PC-3 (cell line): Measurements from ENCODE around the gene PIEZO2. TPM values are rescaled to one million over a fixed set of nuclear protein-coding genes. Genes with fewer than 3 reads are reported as not detected.

Source experiments
- ATAC-seq: fragments of 200-7000 bp; cut with Tn5 transposase; 2 replicates; pipeline ENCODE4 v1.9.1; 2020; ENCODE audit warnings: mild to moderate bottlenecking, moderate library complexity
- BruUV-seq: library from RNA; stranded (reverse); fragments of 400-500 nt; replicated peaks from 2 replicates; lab custom pipeline; 2021; lab: Mats Ljungman, UMichigan
- CTCF ChIA-PET: fragments of 300-600 bp; sonication (Branson Sonifier 250); formaldehyde crosslinking; loops from one replicate; lab custom pipeline; 2022; ENCODE audit warnings: antibody characterized with exemption; lab: Charles Lee
- POLR2A ChIA-PET: fragments of 300-600 bp; sonication (Branson Sonifier 250); formaldehyde crosslinking; loops from one replicate; lab custom pipeline; 2022; ENCODE audit warnings: antibody characterized with exemption; ENCODE audit not compliant: unreplicated experiment; lab: Charles Lee
- DNase-seq: peaks from one replicate; pipeline ENCODE4 v3.0.0-alpha.2; 2015
- H2AFZ ChIP-seq: fragments of 300-600 bp; sonication (generic); 2 replicates; pipeline ENCODE4 v1.6.0; 2016; ENCODE audit warnings: antibody characterized with exemption, low read length
- H3F3A ChIP-seq: fragments of 300-600 bp; sonication (generic); one replicate; pipeline ENCODE4 v1.6.0; 2017; ENCODE audit warnings: antibody characterized with exemption, low read length, control low read depth, mild to moderate bottlenecking; ENCODE audit not compliant: unreplicated experiment
- H3K27ac ChIP-seq: fragments of 300-600 bp; sonication (generic); 2 replicates; pipeline ENCODE4 v1.5.1; 2016; ENCODE audit warnings: mild to moderate bottlenecking, low read length
- H3K27me3 ChIP-seq: fragments of 300-600 bp; sonication (generic); 2 replicates; pipeline ENCODE4 v1.6.1; 2016; ENCODE audit warnings: low read length, mixed read lengths
- H3K36me3 ChIP-seq: fragments of 300-600 bp; sonication (generic); 2 replicates; pipeline ENCODE4 v1.6.1; 2016; ENCODE audit warnings: low read depth, mixed run types, low read length, mixed read lengths
- H3K4me1 ChIP-seq: fragments of 300-600 bp; sonication (generic); 2 replicates; pipeline ENCODE4 v1.5.1; 2016; ENCODE audit warnings: low read length; ENCODE audit not compliant: insufficient read depth
- H3K4me2 ChIP-seq: fragments of 300-600 bp; sonication (generic); 2 replicates; pipeline ENCODE4 v1.6.0; 2016; ENCODE audit warnings: low read length
- H3K4me3 ChIP-seq: fragments of 300-600 bp; sonication (generic); 2 replicates; pipeline ENCODE4 v1.5.1; 2016; ENCODE audit warnings: mild to moderate bottlenecking, low read length, mixed read lengths
- H3K79me2 ChIP-seq: fragments of 300-600 bp; sonication (generic); 2 replicates; pipeline ENCODE4 v1.6.1; 2017; ENCODE audit warnings: low read length, mixed read lengths
- H3K9ac ChIP-seq: fragments of 300-600 bp; sonication (generic); 2 replicates; pipeline ENCODE4 v1.6.0; 2016; ENCODE audit warnings: mild to moderate bottlenecking, low read length
- H3K9me2 ChIP-seq: fragments of 300-600 bp; sonication (generic); replicated peaks from 2 replicates; pipeline ENCODE4 v1.6.1; 2016; ENCODE audit warnings: mixed run types, low read length, mixed read lengths
- H3K9me3 ChIP-seq: fragments of 300-600 bp; sonication (generic); 2 replicates; pipeline ENCODE4 v1.6.1; 2016; ENCODE audit warnings: low read length, mixed read lengths
- H4K20me1 ChIP-seq: fragments of 300-600 bp; sonication (generic); 2 replicates; pipeline ENCODE4 v1.6.1; 2016; ENCODE audit warnings: low read length, mixed read lengths
- CTCF ChIP-seq: fragments of 300-600 bp; sonication (generic); conservative IDR thresholded peaks from 2 replicates; pipeline ENCODE4 v1.5.1; 2017; ENCODE audit warnings: antibody characterized with exemption, low read depth, mild to moderate bottlenecking, low read length
- EZH2 ChIP-seq: fragments of 300-600 bp; sonication (generic); IDR thresholded peaks from one replicate; pipeline ENCODE4 v1.6.1; 2017; ENCODE audit warnings: antibody characterized with exemption, mild to moderate bottlenecking, low read length; ENCODE audit not compliant: unreplicated experiment
- EZH2phosphoT487 ChIP-seq: fragments of 300-600 bp; sonication (generic); IDR thresholded peaks from 2 replicates; pipeline ENCODE4 v1.6.1; 2018; ENCODE audit warnings: mild to moderate bottlenecking, antibody characterized with exemption, low read length, borderline replicate concordance
- intact Hi-C: fragments of 100-400 bp; cut with micrococcal nuclease; formaldehyde crosslinking; loops from 2 replicates; pipeline ENCODE4 v1.9.0; 2023
- total RNA-seq: library from RNA; depleted of rRNA; stranded (reverse); fragments of >200 nt; gene quantifications from 2 replicates; pipeline ENCODE4 v1.2.3, GENCODE V29; 2014

Gene PIEZO2
- total RNA-seq, 1 experiment from 2014 or later: not detected

- CTCF ChIA-PET: no interaction called here
- ATAC-seq: no peak
- POLR2A ChIA-PET: no interaction called here
- H3K9me2 ChIP-seq: no peaks in the 10 kb centered on the region
- intact Hi-C loops: no loop called here
- H3K4me2 ChIP-seq: no peak overlapping the region
- no peaks in the 10 kb centered on the region for H3K9me3 ChIP-seq
- no peaks in the 10 kb centered on the region for H4K20me1 ChIP-seq
- no peak for DNase-seq
- TF ChIP-seq EZH2: no peak
- TF ChIP-seq CTCF: no peak
- no peak for TF ChIP-seq EZH2phosphoT487
- H3K79me2 ChIP-seq: no peaks in the 10 kb centered on the region
- H2AFZ ChIP-seq: no peak overlapping the region
- no peaks in the 10 kb centered on the region for H3F3A ChIP-seq
- peaks cover 41% of the 10 kb centered on the region for H3K27me3 ChIP-seq
- no peaks in the 10 kb centered on the region for H3K4me1 ChIP-seq
- no TSS peak for BruUV-seq
- no peak overlapping the region for H3K9ac ChIP-seq
- no peak overlapping the region for H3K27ac ChIP-seq
- no peaks in the 10 kb centered on the region for H3K36me3 ChIP-seq
- H3K4me3 ChIP-seq: no peak overlapping the region
Measured at GRCh38 chr18:10899481-10899880, 249.9 kb downstream of the PIEZO2 start.

- no peak for DNase-seq
- Histone ChIP-seq H3F3A (no peaks in the 10 kb centered on the region), H3K79me2 (no peaks in the 10 kb centered on the region), H2AFZ (no peak overlapping the region), H3K27me3 (peaks cover 46% of the 10 kb centered on the region), H3K9ac (no peak overlapping the region), H3K4me1 (no peaks in the 10 kb centered on the region), H3K4me3 (no peak overlapping the region), H3K9me2 (no peaks in the 10 kb centered on the region), H3K4me2 (no peak overlapping the region), H3K27ac (no peak overlapping the region), H3K9me3 (no peaks in the 10 kb centered on the region), H3K36me3 (no peaks in the 10 kb centered on the region), H4K20me1 (no peaks in the 10 kb centered on the region)
- CTCF ChIA-PET: interaction anchor here (0.6 kb wide), 1 partner anchor 412 kb away, joined by 3 read pairs; no protein-coding TSS in a partner anchor
- intact Hi-C loops: no loop called here
- TF ChIP-seq CTCF: no peak
- TF ChIP-seq EZH2phosphoT487: no peak
- no peak for TF ChIP-seq EZH2
- ATAC-seq: no peak
- POLR2A ChIA-PET: no interaction called here
- no TSS peak for BruUV-seq
Measured at GRCh38 chr18:10898417-10898974, 250.9 kb downstream of the PIEZO2 start.

- ATAC-seq: no peak
- intact Hi-C loops: no loop called here
- Histone ChIP-seq H3K9ac (no peak overlapping the region), H3K79me2 (no peaks in the 10 kb centered on the region), H3K27me3 (peaks cover 56% of the 10 kb centered on the region), H3K4me2 (no peak overlapping the region), H3K9me2 (no peaks in the 10 kb centered on the region), H3K9me3 (no peaks in the 10 kb centered on the region), H2AFZ (no peak overlapping the region), H3K27ac (no peak overlapping the region), H3K4me1 (no peaks in the 10 kb centered on the region), H3K4me3 (no peak overlapping the region), H3F3A (no peaks in the 10 kb centered on the region), H4K20me1 (no peaks in the 10 kb centered on the region), H3K36me3 (no peaks in the 10 kb centered on the region)
- BruUV-seq: no TSS peak
- ChIA-PET CTCF (no interaction called here), POLR2A (no interaction called here)
- DNase-seq: no peak
- TF ChIP-seq CTCF (no peak), EZH2phosphoT487 (no peak), EZH2 (no peak)
Measured at GRCh38 chr18:10896851-10897250, 252.5 kb downstream of the PIEZO2 start.
